Osteoblast (primary cell): ENCODE results near the gene DYNC2LI1. TPM values are rescaled to one million over a fixed set of nuclear protein-coding genes. Genes with fewer than 3 reads are reported as not detected.

ENCODE experiments used
- DNase-seq: peaks from one replicate; pipeline ENCODE4 v3.0.0; 2011; ENCODE audit warnings: low spot score, mixed read lengths; ENCODE audit not compliant: insufficient read length; ENCODE audit errors: missing footprints
- H2AFZ ChIP-seq: 2 replicates; pipeline ENCODE4 v1.6.0; 2011; ENCODE audit warnings: mild to moderate bottlenecking, low read length
- H3K27ac ChIP-seq: 2 replicates; pipeline ENCODE4 v1.5.1; 2011; ENCODE audit warnings: mild to moderate bottlenecking, low read depth, low read length, moderate library complexity
- H3K27me3 ChIP-seq: 2 replicates; pipeline ENCODE4 v1.6.0; 2012; ENCODE audit warnings: mild to moderate bottlenecking, control low read depth, inconsistent platforms, low read length, moderate library complexity; ENCODE audit not compliant: insufficient read depth
- H3K36me3 ChIP-seq: 2 replicates; pipeline ENCODE4 v1.5.1; 2011; ENCODE audit warnings: mild to moderate bottlenecking, low read length, control low read depth, moderate library complexity; ENCODE audit not compliant: insufficient read depth
- H3K4me1 ChIP-seq: 2 replicates; pipeline ENCODE4 v1.5.1; 2011; ENCODE audit warnings: mild to moderate bottlenecking, low read length, control low read depth, moderate library complexity; ENCODE audit not compliant: insufficient read depth
- H3K4me2 ChIP-seq: 2 replicates; pipeline ENCODE4 v1.6.0; 2011; ENCODE audit warnings: mild to moderate bottlenecking, low read length; ENCODE audit not compliant: insufficient read depth
- H3K4me3 ChIP-seq: fragments of 200-600 bp; sonication (generic); 3 replicates; pipeline ENCODE4 v1.5.1; 2012; ENCODE audit warnings: mild to moderate bottlenecking, low read length, inconsistent platforms; ENCODE audit not compliant: insufficient read depth
- H3K79me2 ChIP-seq: 2 replicates; pipeline ENCODE4 v1.6.0; 2012; ENCODE audit warnings: mild to moderate bottlenecking, low read length, control low read depth, inconsistent platforms; ENCODE audit not compliant: insufficient read depth
- H3K9me3 ChIP-seq: 2 replicates; pipeline ENCODE4 v1.5.1; 2011; ENCODE audit warnings: low read depth, low read length, control low read depth
- H4K20me1 ChIP-seq: 2 replicates; pipeline ENCODE4 v1.6.0; 2012; ENCODE audit warnings: mild to moderate bottlenecking, low read length, control low read depth; ENCODE audit not compliant: insufficient read depth
- total RNA-seq: library from RNA; depleted of rRNA; stranded (reverse); fragments of >200 nt; gene quantifications from 2 replicates; pipeline ENCODE4 v1.2.3, GENCODE V29; 2012
- TF ChIP-seq, protein P1 (sequence below): IDR thresholded peaks from 2 replicates; pipeline ENCODE4 v1.5.1; 2011; ENCODE audit warnings: mild to moderate bottlenecking, low read depth, low read length, moderate library complexity; ENCODE audit errors: extremely low read depth

DYNC2LI1 gene
- total RNA-seq, 1 donor: 26.8 TPM

DNA sequence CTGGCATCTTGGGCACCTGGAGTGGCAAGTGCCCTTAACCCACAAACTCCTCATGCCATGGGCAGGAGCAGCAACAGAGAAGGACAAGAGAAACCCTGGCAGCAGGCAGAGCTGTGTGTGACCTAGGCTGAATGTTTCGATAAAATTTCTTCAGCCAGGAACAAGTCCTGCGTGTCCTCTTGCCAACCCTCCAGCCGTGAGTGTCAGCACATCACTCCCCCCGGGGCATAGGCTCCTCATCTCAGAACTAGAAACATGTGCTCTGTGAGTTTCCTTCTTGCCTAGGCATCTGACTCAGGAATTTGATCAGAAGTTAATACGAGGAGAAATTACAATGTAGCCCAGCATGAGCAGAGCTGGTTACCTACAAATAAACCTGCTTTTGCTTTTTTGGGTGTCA lies 67.1 kb downstream of the DYNC2LI1 start:
- TF ChIP-seq, protein P1, sequence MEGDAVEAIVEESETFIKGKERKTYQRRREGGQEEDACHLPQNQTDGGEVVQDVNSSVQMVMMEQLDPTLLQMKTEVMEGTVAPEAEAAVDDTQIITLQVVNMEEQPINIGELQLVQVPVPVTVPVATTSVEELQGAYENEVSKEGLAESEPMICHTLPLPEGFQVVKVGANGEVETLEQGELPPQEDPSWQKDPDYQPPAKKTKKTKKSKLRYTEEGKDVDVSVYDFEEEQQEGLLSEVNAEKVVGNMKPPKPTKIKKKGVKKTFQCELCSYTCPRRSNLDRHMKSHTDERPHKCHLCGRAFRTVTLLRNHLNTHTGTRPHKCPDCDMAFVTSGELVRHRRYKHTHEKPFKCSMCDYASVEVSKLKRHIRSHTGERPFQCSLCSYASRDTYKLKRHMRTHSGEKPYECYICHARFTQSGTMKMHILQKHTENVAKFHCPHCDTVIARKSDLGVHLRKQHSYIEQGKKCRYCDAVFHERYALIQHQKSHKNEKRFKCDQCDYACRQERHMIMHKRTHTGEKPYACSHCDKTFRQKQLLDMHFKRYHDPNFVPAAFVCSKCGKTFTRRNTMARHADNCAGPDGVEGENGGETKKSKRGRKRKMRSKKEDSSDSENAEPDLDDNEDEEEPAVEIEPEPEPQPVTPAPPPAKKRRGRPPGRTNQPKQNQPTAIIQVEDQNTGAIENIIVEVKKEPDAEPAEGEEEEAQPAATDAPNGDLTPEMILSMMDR: no peak
- no peak overlapping the region for H3K4me2 ChIP-seq
- H2AFZ ChIP-seq: no peak overlapping the region
- peaks cover 28% of the 10 kb centered on the region for H3K27me3 ChIP-seq
- H3K36me3 ChIP-seq: no peaks in the 10 kb centered on the region
- H3K27ac ChIP-seq: no peak overlapping the region
- H3K79me2 ChIP-seq: no peaks in the 10 kb centered on the region
- H3K9me3 ChIP-seq: no peaks in the 10 kb centered on the region
- H3K4me3 ChIP-seq: no peak overlapping the region
- H3K4me1 ChIP-seq: no peaks in the 10 kb centered on the region
- no peaks in the 10 kb centered on the region for H4K20me1 ChIP-seq
- DNase-seq: no peak

DNA sequence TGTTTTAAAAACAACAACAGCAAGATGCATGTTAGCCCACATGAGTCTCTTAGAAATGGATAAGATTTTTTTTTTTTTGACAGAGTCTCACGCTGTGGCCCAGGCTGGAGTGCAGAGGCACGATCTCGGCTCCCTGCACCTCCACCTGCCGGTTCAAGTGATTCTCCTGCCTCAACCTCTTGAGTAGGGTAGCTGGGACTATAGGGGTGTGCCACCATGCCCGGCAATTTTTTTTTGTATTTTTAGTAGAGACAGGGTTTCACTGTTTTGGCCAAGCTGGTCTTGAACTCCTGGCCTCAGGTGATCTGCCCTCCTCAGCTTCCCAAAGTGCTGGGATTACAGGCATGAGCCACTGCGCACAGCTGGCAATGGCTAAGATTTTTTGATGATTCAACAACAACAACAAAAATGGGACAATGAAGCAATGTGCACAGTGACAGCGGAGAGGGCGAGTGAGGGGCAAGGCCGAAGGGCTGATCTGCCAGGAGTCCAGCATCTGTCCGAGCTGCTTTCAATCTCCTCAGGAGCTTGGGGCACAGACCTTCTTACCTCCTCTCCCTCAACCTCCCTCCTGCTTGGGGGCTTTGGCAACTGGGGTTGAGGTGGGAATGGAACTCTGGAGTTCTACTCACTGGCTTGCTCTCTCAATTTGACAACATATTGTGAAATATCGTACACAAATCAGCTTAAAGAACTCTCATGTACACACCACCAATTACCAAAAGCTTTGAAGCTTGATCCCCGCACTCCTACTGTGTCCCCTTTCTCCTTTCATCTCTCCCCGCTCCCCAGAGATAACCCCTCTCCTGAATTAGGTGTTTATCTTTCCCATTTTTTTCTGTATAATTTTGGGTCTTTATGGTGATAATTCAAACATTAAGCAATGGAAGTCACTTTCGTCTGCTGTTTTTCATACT lies 68.4 kb downstream of the DYNC2LI1 start:
- Histone ChIP-seq H3K4me2 (no peak overlapping the region), H3K4me3 (no peak overlapping the region), H4K20me1 (no peaks in the 10 kb centered on the region), H3K27me3 (peaks cover 22% of the 10 kb centered on the region), H3K79me2 (no peaks in the 10 kb centered on the region), H2AFZ (no peak overlapping the region), H3K4me1 (no peaks in the 10 kb centered on the region), H3K9me3 (no peaks in the 10 kb centered on the region), H3K27ac (no peak overlapping the region), H3K36me3 (no peaks in the 10 kb centered on the region)
- TF ChIP-seq, protein P1: no peak
- no peak for DNase-seq

DNA sequence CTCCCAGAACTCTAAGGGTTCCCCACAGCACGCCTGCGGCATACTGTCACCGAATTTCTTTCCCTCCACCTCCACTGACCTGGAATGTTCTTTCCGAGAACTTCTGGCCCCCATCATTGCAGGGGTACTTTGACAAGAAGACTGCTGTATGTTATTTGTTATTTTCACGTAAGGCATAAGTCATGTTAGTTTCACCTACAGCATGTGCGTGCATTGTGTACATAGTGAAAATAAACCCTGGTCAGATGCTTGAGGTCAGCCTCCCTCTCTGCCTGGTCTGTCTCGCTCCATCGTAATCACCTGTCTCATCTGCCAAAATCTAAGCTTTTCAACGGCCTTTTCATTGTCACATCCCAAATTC lies 69.0 kb downstream of the DYNC2LI1 start:
- H3K4me1 ChIP-seq: no peaks in the 10 kb centered on the region
- peaks cover 22% of the 10 kb centered on the region for H3K27me3 ChIP-seq
- no peaks in the 10 kb centered on the region for H4K20me1 ChIP-seq
- TF ChIP-seq, protein P1: no peak
- DNase-seq: no peak
- H3K36me3 ChIP-seq: no peaks in the 10 kb centered on the region
- no peak overlapping the region for H2AFZ ChIP-seq
- H3K4me2 ChIP-seq: no peak overlapping the region
- H3K4me3 ChIP-seq: no peak overlapping the region
- no peaks in the 10 kb centered on the region for H3K9me3 ChIP-seq
- H3K79me2 ChIP-seq: no peaks in the 10 kb centered on the region
- H3K27ac ChIP-seq: no peak overlapping the region

DNA sequence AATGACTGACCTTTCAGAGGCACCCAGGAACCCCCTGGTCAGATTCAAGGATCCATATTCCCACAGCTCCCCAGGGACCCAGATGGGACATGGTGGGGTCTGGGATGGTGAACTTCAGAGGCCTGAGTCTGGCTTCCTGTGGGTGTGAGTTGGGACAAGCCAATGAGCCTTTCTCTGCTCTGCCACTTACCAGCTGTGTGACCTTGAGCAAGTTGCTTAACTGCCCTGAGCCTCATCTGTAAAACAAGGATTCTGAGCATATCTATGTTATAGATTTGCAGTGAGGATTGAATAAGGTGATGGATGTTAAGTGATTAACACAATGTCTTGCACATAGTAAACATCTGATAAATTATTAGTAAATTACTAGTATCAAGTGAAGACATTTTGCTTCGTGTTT lies 71.3 kb downstream of the DYNC2LI1 start:
- Histone ChIP-seq H3K4me1 (no peaks in the 10 kb centered on the region), H3K4me2 (no peak overlapping the region), H3K79me2 (no peaks in the 10 kb centered on the region), H3K9me3 (no peaks in the 10 kb centered on the region), H4K20me1 (no peaks in the 10 kb centered on the region), H2AFZ (no peak overlapping the region), H3K27ac (no peak overlapping the region), H3K27me3 (peaks cover 20% of the 10 kb centered on the region), H3K4me3 (no peak overlapping the region), H3K36me3 (no peaks in the 10 kb centered on the region)
- TF ChIP-seq, protein P1: no peak
- DNase-seq: no peak
